Esophagus squamous epithelium (tissue), 4 donors: Measurements from ENCODE around the gene PRDM5.

Experiments used
- CTCF ChIP-seq, 6 experiments: fragments of 450-650 bp in 4 of 6; fragments of 200-600 bp in 2 of 6; sonication (generic) in 2 of 6; IDR thresholded peaks; one replicate each; pipeline ENCODE4 v1.5.1; 2016 to 2019; ENCODE audit warnings: antibody characterized with exemption in 6 of 6, mild to moderate bottlenecking in 4 of 6, moderate library complexity in 4 of 6
- POLR2A ChIP-seq, 4 donors: fragments of 450-650 bp; IDR thresholded peaks; one replicate each; pipeline ENCODE4 v1.6.1; 2017; ENCODE audit warnings: antibody characterized with exemption in 4 of 4, mild to moderate bottlenecking in 4 of 4, moderate library complexity in 3 of 4

DNA sequence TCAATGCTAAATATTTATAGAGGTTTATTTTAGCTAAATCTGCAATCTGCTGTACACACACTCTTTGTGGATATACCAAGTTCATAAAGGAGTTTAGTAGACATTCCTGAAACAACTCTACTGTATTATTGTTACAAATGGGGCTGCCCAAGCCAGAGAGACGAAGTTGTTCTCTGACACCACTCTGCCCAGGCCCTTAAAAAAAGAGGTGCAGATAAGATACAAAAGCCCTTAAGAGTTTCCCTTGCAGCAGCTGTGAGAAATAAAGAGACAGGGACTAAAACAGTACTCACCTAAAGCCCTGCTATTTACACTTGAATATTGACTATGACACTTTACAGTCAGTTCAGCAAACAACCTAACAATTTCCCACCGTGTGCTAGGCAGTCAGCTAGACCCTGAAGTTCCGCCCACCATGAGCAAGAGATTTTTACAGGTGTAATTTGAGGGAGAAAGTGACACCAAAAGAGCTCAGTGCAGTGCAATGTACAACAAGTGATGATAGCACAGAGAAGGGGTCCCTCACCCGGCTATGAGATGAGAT is 191.7 kb downstream of the PRDM5 start:
- no peak for TF ChIP-seq CTCF (IDR thresholded peaks at IDR 0.05)
- TF ChIP-seq POLR2A (IDR thresholded peaks at IDR 0.05): no peak
